ENCODE measurements around the gene FRA10AC1.

The FRA10AC1 gene

DNA sequence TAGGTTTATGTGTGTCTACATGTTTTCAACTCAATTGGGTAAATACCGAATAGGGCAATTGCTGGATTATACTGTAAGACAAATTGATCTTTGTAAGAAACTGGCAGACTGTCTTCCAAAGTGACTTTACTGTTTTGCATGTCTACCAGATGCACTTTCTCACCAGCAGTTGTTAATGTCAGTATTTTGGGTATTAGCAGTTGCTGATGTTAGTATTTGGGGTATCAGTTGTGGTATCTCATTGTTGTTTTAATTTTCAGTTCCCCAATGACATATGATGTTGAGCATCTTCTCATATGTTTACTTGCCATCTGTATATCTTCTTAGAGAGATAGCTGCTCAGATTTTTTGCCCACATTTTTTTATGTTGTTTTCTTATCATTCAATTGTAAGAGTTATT is 79.5 kb downstream of the FRA10AC1 start:
- no peak for DNase-seq

DNA sequence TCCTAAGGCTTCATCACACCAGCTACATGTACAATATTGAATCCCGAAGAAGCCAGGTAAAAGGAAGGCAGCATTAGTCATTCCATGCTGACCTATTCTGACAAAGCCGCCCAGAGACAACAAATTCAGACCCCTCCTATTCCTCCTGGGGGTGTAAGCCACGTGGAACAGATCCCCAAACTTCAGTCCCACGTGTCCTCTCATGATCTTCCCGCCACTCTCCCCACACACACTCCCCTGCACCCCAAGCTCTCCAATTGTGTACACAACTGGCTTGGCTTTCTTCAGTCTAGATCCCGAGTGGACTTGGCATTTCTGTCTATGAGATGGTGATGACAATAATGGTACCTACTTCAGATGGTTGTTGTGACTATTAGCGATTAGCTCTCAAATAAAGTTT is 81.5 kb downstream of the FRA10AC1 start:
- no peak for DNase-seq

All from right forelimb (tissue), 1 donor.